ENCODE measurements around the gene GPR161.
A peak's percentile ranks its signal among the peaks of the same experiment; 100 is the strongest.

The GPR161 gene

DNA sequence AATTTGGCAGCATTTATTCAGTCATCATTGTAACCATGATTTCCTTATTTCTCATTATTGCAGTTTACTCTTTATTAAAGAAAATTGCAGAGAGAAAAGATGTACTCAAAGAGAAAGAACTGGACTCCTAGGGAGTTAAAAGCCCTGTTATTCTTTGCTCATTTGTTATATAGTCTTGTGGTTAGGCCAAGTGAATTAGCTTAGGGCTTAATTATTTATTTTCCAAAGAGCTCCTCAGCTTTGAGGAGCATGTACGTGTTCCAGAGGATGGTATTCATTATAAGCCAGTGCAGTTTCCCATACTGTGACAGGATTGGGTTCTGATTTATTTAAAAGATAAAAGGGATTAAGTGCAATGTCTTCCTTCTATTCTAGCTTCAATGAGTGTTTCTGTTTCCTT is 86.4 kb downstream of the GPR161 start:
- H3K27me3 ChIP-seq (ENCODE audit: control insufficient read depth in 2 of 2, insufficient read depth in 2 of 2, low read length in 2 of 2) = no peaks in the 10 kb centered on the region
- H3K4me3 ChIP-seq (ENCODE audit: low read length in 2 of 2) = no peak overlapping the region
- no peak overlapping the region for H3K9ac ChIP-seq (ENCODE audit: low read depth in 1 of 2, low read length in 2 of 2)
- H3K9me3 ChIP-seq (ENCODE audit: control insufficient read depth in 2 of 2, low read length in 2 of 2) = no peaks in the 10 kb centered on the region
- H3K27ac ChIP-seq (ENCODE audit: low read depth in 2 of 2, low read length in 2 of 2) = no peak overlapping the region
- no peaks in the 10 kb centered on the region for H3K4me1 ChIP-seq (ENCODE audit: control insufficient read depth in 2 of 2, insufficient read depth in 2 of 2, low read length in 2 of 2)
- H3K36me3 ChIP-seq (ENCODE audit: control insufficient read depth in 2 of 2, insufficient read depth in 2 of 2, low read length in 2 of 2) = peaks cover 8% of the 10 kb centered on the region in 2 donors

DNA sequence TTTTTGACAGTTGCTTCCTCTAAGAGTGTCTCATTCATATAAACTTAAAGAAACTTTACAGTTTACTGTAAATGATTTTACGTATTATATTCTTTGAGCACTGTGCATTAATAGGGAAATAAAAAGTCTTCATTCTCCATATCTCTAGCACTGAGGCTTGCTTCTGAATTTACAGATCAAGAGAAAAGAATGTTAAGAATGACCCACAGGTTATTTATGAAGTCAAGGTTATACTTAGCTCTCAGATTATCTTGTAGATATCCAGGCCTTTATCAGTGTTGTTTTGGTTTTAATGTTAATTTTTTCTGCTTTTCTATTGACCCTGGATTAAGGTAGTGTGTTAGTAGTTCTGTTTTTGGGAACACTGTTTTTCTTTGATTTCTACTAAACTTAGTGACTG is 91.4 kb downstream of the GPR161 start:
- Histone ChIP-seq H3K9ac (ENCODE audit: low read depth in 1 of 2, low read length in 2 of 2) (no peak overlapping the region), H3K36me3 (ENCODE audit: control insufficient read depth in 2 of 2, insufficient read depth in 2 of 2, low read length in 2 of 2) (peaks cover 13 to 29% of the 10 kb centered on the region in 2 donors), H3K27ac (ENCODE audit: low read depth in 2 of 2, low read length in 2 of 2) (no peak overlapping the region), H3K9me3 (ENCODE audit: control insufficient read depth in 2 of 2, low read length in 2 of 2) (no peaks in the 10 kb centered on the region), H3K4me1 (ENCODE audit: control insufficient read depth in 2 of 2, insufficient read depth in 2 of 2, low read length in 2 of 2) (no peaks in the 10 kb centered on the region), H3K27me3 (ENCODE audit: control insufficient read depth in 2 of 2, insufficient read depth in 2 of 2, low read length in 2 of 2) (no peaks in the 10 kb centered on the region), H3K4me3 (ENCODE audit: low read length in 2 of 2) (no peak overlapping the region)

DNA sequence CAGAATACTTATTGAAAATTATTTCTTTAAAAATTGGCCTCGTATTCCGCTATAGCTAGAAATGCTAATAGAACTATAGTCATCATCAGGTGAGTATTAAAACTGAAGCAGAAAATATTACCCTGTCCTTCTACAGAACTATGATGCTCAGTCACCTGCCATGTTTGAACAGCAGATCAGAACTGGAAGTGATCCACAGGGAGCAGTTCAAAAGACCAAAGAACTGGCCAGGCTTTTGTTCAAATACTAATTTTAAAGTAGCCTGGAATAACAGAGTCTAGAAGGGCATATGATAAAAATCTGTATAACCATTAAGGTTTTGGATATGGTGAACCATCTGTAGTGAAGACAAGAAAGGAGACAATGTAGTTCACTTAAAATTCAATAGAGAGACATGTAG is 94.4 kb downstream of the GPR161 start:
- H3K9ac ChIP-seq (ENCODE audit: low read depth in 1 of 2, low read length in 2 of 2) = no peak overlapping the region
- H3K4me1 ChIP-seq (ENCODE audit: control insufficient read depth in 2 of 2, insufficient read depth in 2 of 2, low read length in 2 of 2) = no peaks in the 10 kb centered on the region
- H3K36me3 ChIP-seq (ENCODE audit: control insufficient read depth in 2 of 2, insufficient read depth in 2 of 2, low read length in 2 of 2) = peaks cover 13 to 26% of the 10 kb centered on the region in 2 donors
- no peaks in the 10 kb centered on the region for H3K9me3 ChIP-seq (ENCODE audit: control insufficient read depth in 2 of 2, low read length in 2 of 2)
- no peak overlapping the region for H3K4me3 ChIP-seq (ENCODE audit: low read length in 2 of 2)
- H3K27me3 ChIP-seq (ENCODE audit: control insufficient read depth in 2 of 2, insufficient read depth in 2 of 2, low read length in 2 of 2) = no peaks in the 10 kb centered on the region
- H3K27ac ChIP-seq (ENCODE audit: low read depth in 2 of 2, low read length in 2 of 2) = no peak overlapping the region

DNA sequence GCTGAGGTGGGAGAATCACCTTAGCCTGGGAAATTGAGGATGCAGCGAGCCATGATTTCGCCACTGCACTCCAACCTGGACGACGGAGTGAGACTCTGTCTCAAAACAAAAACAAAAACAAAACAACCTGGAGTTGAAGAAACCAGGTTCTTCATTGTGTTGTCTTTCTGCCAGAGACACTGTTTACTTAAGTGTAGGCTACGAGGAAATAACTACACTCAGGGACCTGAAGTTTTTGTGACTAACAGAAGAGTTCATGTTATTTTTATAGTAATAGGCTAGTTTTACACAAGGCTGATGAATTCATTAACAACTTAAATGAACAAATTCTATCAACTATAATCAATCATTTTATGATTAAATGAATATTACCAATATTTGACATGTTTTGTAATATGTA is 101.4 kb downstream of the GPR161 start:
- H3K27me3 ChIP-seq (ENCODE audit: control insufficient read depth in 2 of 2, insufficient read depth in 2 of 2, low read length in 2 of 2) = no peaks in the 10 kb centered on the region
- no peaks in the 10 kb centered on the region for H3K9me3 ChIP-seq (ENCODE audit: control insufficient read depth in 2 of 2, low read length in 2 of 2)
- H3K4me1 ChIP-seq (ENCODE audit: control insufficient read depth in 2 of 2, insufficient read depth in 2 of 2, low read length in 2 of 2) = no peaks in the 10 kb centered on the region
- H3K27ac ChIP-seq (ENCODE audit: low read depth in 2 of 2, low read length in 2 of 2) = no peak overlapping the region
- H3K9ac ChIP-seq (ENCODE audit: low read depth in 1 of 2, low read length in 2 of 2) = no peak overlapping the region
- no peaks in the 10 kb centered on the region for H3K36me3 ChIP-seq (ENCODE audit: control insufficient read depth in 2 of 2, insufficient read depth in 2 of 2, low read length in 2 of 2)
- no peak overlapping the region for H3K4me3 ChIP-seq (ENCODE audit: low read length in 2 of 2)

DNA sequence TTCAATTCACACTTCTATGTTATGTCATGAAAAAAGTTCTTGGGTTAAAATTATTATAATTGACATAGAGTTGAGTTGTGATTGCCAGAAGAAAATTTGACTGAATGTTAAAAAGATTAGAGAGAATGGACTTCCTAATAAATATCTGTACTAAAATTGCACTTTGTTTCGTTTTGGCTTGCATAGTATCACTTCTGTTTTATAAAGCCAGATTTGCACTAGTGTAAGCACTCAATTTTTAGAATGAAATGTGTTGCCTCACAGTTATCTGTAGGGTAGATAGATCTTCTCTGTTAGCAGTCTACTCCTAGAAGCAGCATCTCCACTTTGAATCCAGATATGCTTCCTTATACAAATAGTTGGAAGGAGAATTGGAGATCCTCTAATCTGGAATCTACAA is 104.7 kb downstream of the GPR161 start:
- Histone ChIP-seq H3K4me1 (ENCODE audit: control insufficient read depth in 2 of 2, insufficient read depth in 2 of 2, low read length in 2 of 2) (no peaks in the 10 kb centered on the region), H3K9ac (ENCODE audit: low read depth in 1 of 2, low read length in 2 of 2) (no peak overlapping the region), H3K27ac (ENCODE audit: low read depth in 2 of 2, low read length in 2 of 2) (no peak overlapping the region)

DNA sequence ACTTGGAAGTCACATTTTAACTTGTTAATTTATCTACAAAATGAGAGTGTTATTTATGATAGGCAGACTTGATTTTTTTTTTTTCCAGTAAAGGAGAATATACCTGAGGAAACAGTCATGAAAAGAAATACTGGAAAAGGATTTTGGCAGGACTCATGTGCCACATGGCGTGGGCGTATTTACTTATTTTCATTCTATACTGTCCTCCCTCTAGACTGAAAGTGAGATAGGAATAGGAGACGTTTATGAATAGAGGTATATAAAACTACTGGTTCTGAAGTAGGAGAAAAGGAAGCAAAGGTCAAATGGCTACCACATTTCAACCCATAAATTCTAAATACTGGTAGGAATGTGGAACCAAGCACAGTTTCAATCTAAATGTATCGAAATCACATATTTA is 105.1 kb downstream of the GPR161 start:
- Histone ChIP-seq H3K4me1 (ENCODE audit: control insufficient read depth in 2 of 2, insufficient read depth in 2 of 2, low read length in 2 of 2) (no peaks in the 10 kb centered on the region), H3K9me3 (ENCODE audit: control insufficient read depth in 2 of 2, low read length in 2 of 2) (no peaks in the 10 kb centered on the region), H3K27me3 (ENCODE audit: control insufficient read depth in 2 of 2, insufficient read depth in 2 of 2, low read length in 2 of 2) (no peaks in the 10 kb centered on the region), H3K36me3 (ENCODE audit: control insufficient read depth in 2 of 2, insufficient read depth in 2 of 2, low read length in 2 of 2) (no peaks in the 10 kb centered on the region), H3K27ac (ENCODE audit: low read depth in 2 of 2, low read length in 2 of 2) (peak overlapping the region in 1 of 2 donors; percentile 26), H3K4me3 (ENCODE audit: low read length in 2 of 2) (no peak overlapping the region), H3K9ac (ENCODE audit: low read depth in 1 of 2, low read length in 2 of 2) (no peak overlapping the region)

More for the DNA sequence above, 104.7 kb downstream of the GPR161 start:
- H3K9me3 ChIP-seq (ENCODE audit: control insufficient read depth in 2 of 2, low read length in 2 of 2) = no peaks in the 10 kb centered on the region
- no peak overlapping the region for H3K4me3 ChIP-seq (ENCODE audit: low read length in 2 of 2)
- no peaks in the 10 kb centered on the region for H3K27me3 ChIP-seq (ENCODE audit: control insufficient read depth in 2 of 2, insufficient read depth in 2 of 2, low read length in 2 of 2)
- H3K36me3 ChIP-seq (ENCODE audit: control insufficient read depth in 2 of 2, insufficient read depth in 2 of 2, low read length in 2 of 2) = no peaks in the 10 kb centered on the region

DNA sequence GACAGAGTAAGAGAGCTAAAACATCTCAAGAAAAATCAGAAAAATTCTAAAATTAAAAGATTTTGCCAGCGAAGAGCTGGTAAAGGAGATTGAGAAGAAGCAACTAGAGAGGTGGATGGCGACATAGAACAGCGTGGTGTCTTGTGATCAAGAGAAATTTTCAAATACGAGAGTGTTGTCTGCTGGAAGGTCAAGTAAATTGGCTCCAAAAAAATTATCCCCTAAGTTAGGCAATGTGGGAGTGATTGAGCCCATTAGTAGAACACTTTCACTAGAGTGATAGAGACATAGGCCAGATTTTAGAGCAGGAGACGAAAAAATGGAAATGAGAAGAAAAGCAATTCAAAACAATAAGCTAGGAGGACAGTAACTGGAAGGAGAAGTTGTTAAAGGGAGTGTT is 105.5 kb downstream of the GPR161 start:
- no peak overlapping the region for H3K9ac ChIP-seq (ENCODE audit: low read depth in 1 of 2, low read length in 2 of 2)
- H3K27ac ChIP-seq (ENCODE audit: low read depth in 2 of 2, low read length in 2 of 2) = no peak overlapping the region
- H3K27me3 ChIP-seq (ENCODE audit: control insufficient read depth in 2 of 2, insufficient read depth in 2 of 2, low read length in 2 of 2) = no peaks in the 10 kb centered on the region
- H3K4me1 ChIP-seq (ENCODE audit: control insufficient read depth in 2 of 2, insufficient read depth in 2 of 2, low read length in 2 of 2) = no peaks in the 10 kb centered on the region
- H3K36me3 ChIP-seq (ENCODE audit: control insufficient read depth in 2 of 2, insufficient read depth in 2 of 2, low read length in 2 of 2) = no peaks in the 10 kb centered on the region
- H3K9me3 ChIP-seq (ENCODE audit: control insufficient read depth in 2 of 2, low read length in 2 of 2) = no peaks in the 10 kb centered on the region
- H3K4me3 ChIP-seq (ENCODE audit: low read length in 2 of 2) = no peak overlapping the region

All from mucosa of rectum (tissue), 2 donors.